H1 (cell line): ENCODE measurements around the gene MELK. TPM values are rescaled to one million over a fixed set of nuclear protein-coding genes. Genes with fewer than 3 reads are reported as not detected.

Source experiments
- CTCF ChIA-PET: fragments of 300-600 bp; sonication (Branson Sonifier 250); formaldehyde crosslinking; loops from one replicate; lab custom pipeline; 2021; ENCODE audit not compliant: partially characterized antibody; lab: Charles Lee
- POLR2A ChIA-PET: fragments of 300-600 bp; sonication (Branson Sonifier 250); formaldehyde crosslinking; loops from one replicate; lab custom pipeline; 2021; ENCODE audit warnings: inconsistent platforms; ENCODE audit not compliant: partially characterized antibody; lab: Charles Lee
- DNase-seq, 2 experiments: peaks; one replicate each; pipeline versions ENCODE4 v3.0.0 to v3.0.0-alpha.2; 2010 to 2022; ENCODE audit warnings: low spot score in 2 of 2, low read depth in 1 of 2, mixed read lengths in 1 of 2
- FAIRE-seq: peaks from 2 replicates; lab custom pipeline; 2011; peaks lifted over from hg19 to GRCh38; lab: Jason Lieb, UNC
- H2AFZ ChIP-seq: 2 replicates; pipeline ENCODE4 v1.8.1; 2012; ENCODE audit warnings: low read length, inconsistent platforms
- H2AK5ac ChIP-seq: 2 replicates; pipeline ENCODE4 v1.6.1; 2013; ENCODE audit warnings: low read depth, low read length
- H2BK120ac ChIP-seq: replicated peaks from 2 replicates; pipeline ENCODE3; 2013; ENCODE audit warnings: low read depth, low read length, inconsistent platforms
- H2BK12ac ChIP-seq: 2 replicates; pipeline ENCODE4 v1.6.1; 2013; ENCODE audit warnings: low read depth, low read length
- H2BK15ac ChIP-seq: 2 replicates; pipeline ENCODE4 v1.6.1; 2013; ENCODE audit warnings: low read length
- H2BK20ac ChIP-seq: 2 replicates; pipeline ENCODE4 v1.6.1; 2013; ENCODE audit warnings: low read length
- H2BK5ac ChIP-seq: 2 replicates; pipeline ENCODE4 v1.6.1; 2013; ENCODE audit warnings: low read depth, low read length
- H3K14ac ChIP-seq: 2 replicates; pipeline ENCODE4 v1.6.1; 2013; ENCODE audit warnings: inconsistent platforms; ENCODE audit not compliant: insufficient read length
- H3K18ac ChIP-seq: 2 replicates; pipeline ENCODE4 v1.6.1; 2013; ENCODE audit warnings: low read length; ENCODE audit errors: extremely low read depth
- H3K23ac ChIP-seq: 2 replicates; pipeline ENCODE4 v1.6.1; 2013; ENCODE audit warnings: inconsistent platforms; ENCODE audit not compliant: insufficient read length
- H3K23me2 ChIP-seq: 2 replicates; pipeline ENCODE4 v1.6.1; 2013; ENCODE audit warnings: low read depth, low read length
- H3K27ac ChIP-seq: 2 replicates; pipeline ENCODE4 v1.6.1; 2011; ENCODE audit warnings: low read depth, low read length, inconsistent platforms
- H3K27me3 ChIP-seq, 4 experiments: replicated peaks in 1 of 4; 1 replicate in 1 of 4; 2 replicates in 3 of 4; pipeline versions ENCODE4 v1.6.1 to v1.8.1; 2011 to 2013; ENCODE audit warnings: low read length in 3 of 4, mild to moderate bottlenecking in 3 of 4, inconsistent platforms in 2 of 4, mixed read lengths in 2 of 4, moderate library complexity in 1 of 4; ENCODE audit not compliant: control insufficient read depth in 3 of 4, insufficient read depth in 3 of 4; ENCODE audit errors: extremely low read depth in 1 of 4
- H3K36me3 ChIP-seq, 4 experiments: 2 replicates each; pipeline versions ENCODE4 v1.6.1 to v1.8.1; 2011 to 2013; ENCODE audit warnings: mild to moderate bottlenecking in 4 of 4, low read length in 3 of 4, moderate library complexity in 2 of 4, control low read depth in 1 of 4, inconsistent platforms in 1 of 4; ENCODE audit not compliant: insufficient read depth in 4 of 4, control insufficient read depth in 2 of 4
- H3K4ac ChIP-seq: replicated peaks from 2 replicates; pipeline ENCODE3; 2013; ENCODE audit warnings: low read length, low read depth, mixed read lengths, inconsistent platforms; ENCODE audit not compliant: insufficient read length
- H3K4me1 ChIP-seq, 4 experiments: replicated peaks in 1 of 4; 1 replicate in 1 of 4; 2 replicates in 3 of 4; pipeline versions ENCODE4 v1.6.1 to v1.8.1; 2011 to 2013; ENCODE audit warnings: low read length in 3 of 4, inconsistent platforms in 2 of 4, mixed read lengths in 1 of 4; ENCODE audit not compliant: insufficient read depth in 4 of 4, control insufficient read depth in 3 of 4
- H3K4me2 ChIP-seq, 2 experiments: 2 replicates each; pipeline versions ENCODE4 v1.6.1 to v1.8.1; 2011 to 2013; ENCODE audit warnings: low read depth in 2 of 2, low read length in 2 of 2, control low read depth in 1 of 2, inconsistent platforms in 1 of 2, mild to moderate bottlenecking in 1 of 2; ENCODE audit not compliant: insufficient read depth in 1 of 2
- H3K4me3 ChIP-seq, 4 experiments: fragments of 200-600, 300-600 bp in 1 of 4; sonication (generic), shearing (Covaris generic), sonication (Bioruptor Twin) in 1 of 4; 2 replicates each; pipeline versions ENCODE4 v1.5.1 to v1.8.1; 2011 to 2016; ENCODE audit warnings: low read length in 4 of 4, low read depth in 3 of 4, control low read depth in 2 of 4, inconsistent platforms in 2 of 4, mild to moderate bottlenecking in 2 of 4, mixed read lengths in 1 of 4, moderate library complexity in 1 of 4; ENCODE audit not compliant: insufficient read depth in 2 of 4; ENCODE audit errors: extremely low read depth in 1 of 4
- H3K56ac ChIP-seq: replicated peaks from 2 replicates; pipeline ENCODE3; 2013; ENCODE audit warnings: low read depth, mild to moderate bottlenecking, mixed read lengths, low read length, inconsistent platforms; ENCODE audit not compliant: insufficient read length
- H3K79me1 ChIP-seq: 2 replicates; pipeline ENCODE4 v1.6.1; 2013; ENCODE audit warnings: low read depth, low read length, control low read depth
- H3K79me2 ChIP-seq, 2 experiments: 2 replicates each; pipeline versions ENCODE4 v1.6.1 to v1.8.1; 2012 to 2013; ENCODE audit warnings: low read length in 2 of 2, mild to moderate bottlenecking in 2 of 2, inconsistent platforms in 1 of 2; ENCODE audit not compliant: insufficient read depth in 2 of 2, control insufficient read depth in 1 of 2
- H3K9ac ChIP-seq, 4 experiments: replicated peaks in 1 of 4; 1 replicate in 1 of 4; 2 replicates in 3 of 4; pipeline versions ENCODE4 v1.6.1 to v1.8.1; 2011 to 2013; ENCODE audit warnings: low read depth in 3 of 4, low read length in 3 of 4, control low read depth in 2 of 4, mild to moderate bottlenecking in 2 of 4, moderate library complexity in 2 of 4, inconsistent platforms in 1 of 4; ENCODE audit errors: extremely low read depth in 1 of 4
- H3K9me3 ChIP-seq, 2 experiments: 2 replicates each; pipeline versions ENCODE4 v1.6.1 to v1.8.1; 2012 to 2013; ENCODE audit warnings: mild to moderate bottlenecking in 2 of 2, moderate library complexity in 2 of 2, control low read depth in 1 of 2, inconsistent platforms in 1 of 2, low read depth in 1 of 2, low read length in 1 of 2, mixed read lengths in 1 of 2; ENCODE audit not compliant: insufficient read depth in 2 of 2
- H4K20me1 ChIP-seq, 2 experiments: replicated peaks in 1 of 2; 2 replicates each; pipeline versions ENCODE3 to v1.8.1; 2011 to 2013; ENCODE audit warnings: inconsistent platforms in 2 of 2, low read length in 2 of 2, mild to moderate bottlenecking in 1 of 2; ENCODE audit not compliant: insufficient read depth in 2 of 2, control insufficient read depth in 1 of 2
- H4K5ac ChIP-seq: 2 replicates; pipeline ENCODE4 v1.6.1; 2013; ENCODE audit warnings: low read length, low read depth, mixed read lengths, inconsistent platforms; ENCODE audit not compliant: insufficient read length
- H4K8ac ChIP-seq: 2 replicates; pipeline ENCODE4 v1.8.0; 2013; ENCODE audit warnings: mild to moderate bottlenecking, moderate library complexity, low read length, inconsistent platforms; ENCODE audit not compliant: insufficient read depth; ENCODE audit errors: extremely low read depth
- H4K91ac ChIP-seq: replicated peaks from 2 replicates; pipeline ENCODE3; 2013; ENCODE audit warnings: low read length, mixed read lengths, inconsistent platforms; ENCODE audit not compliant: insufficient read length
- RXRA ChIP-seq: IDR thresholded peaks from 2 replicates; pipeline ENCODE4 v1.6.1; 2011; ENCODE audit warnings: low read depth, mild to moderate bottlenecking, low read length, moderate library complexity; ENCODE audit not compliant: insufficient read depth
- WGBS, 2 experiments: shearing (Covaris generic) in 1 of 2; methylation state at CpG; one replicate each; pipeline versions ENCODE4 v1.1.6 to v1.1.7; 2013 to 2015; ENCODE audit warnings: low lambda C conversion rate in 2 of 2, mixed read lengths in 2 of 2, inconsistent platforms in 1 of 2, low coverage in 1 of 2, missing lambda C conversion rate in 1 of 2; ENCODE audit not compliant: insufficient replicate concordance in 2 of 2, insufficient coverage in 1 of 2, insufficient read length in 1 of 2; ENCODE audit errors: extremely low coverage in 1 of 2, missing lambda C conversion rate in 1 of 2; 5-methylcytosine and 5-hydroxymethylcytosine counted together
- polyA plus RNA-seq, 7 experiments: library from polyadenylated mRNA; depleted of rRNA in 3 of 7; stranded (reverse) in 5 of 7; unstranded in 2 of 7; fragments of >200 nt in 5 of 7; fragments of 200-250 nt in 2 of 7; gene quantifications; 1 replicate in 5 of 7; 2 replicates in 1 of 7; 4 replicates in 1 of 7; pipeline versions ENCODE4 v1.2.1 to v1.2.3, GENCODE V29; 2011 to 2013; ENCODE audit warnings: missing spikeins in 2 of 7, mixed read lengths in 2 of 7
- total RNA-seq: library from RNA; stranded (reverse); fragmentation: NEBNext Ultra II Directional; extraction: Animal tissue kit (Norgen Biotek cat#: 25700); gene quantifications from 2 replicates; pipeline ENCODE4 v1.2.1, GENCODE V29; 2021

Gene MELK
- total and polyA plus RNA-seq, 2 of the 8 experiments (the other 6 are each of a cell fraction or from before 2014, with no cell fraction given) = 26.2 to 53.1 TPM

- no peaks in the 10 kb centered on the region for H3K4me1 ChIP-seq
- H2BK15ac ChIP-seq = no peak overlapping the region
- H2BK5ac ChIP-seq = no peak overlapping the region
- H2BK20ac ChIP-seq = no peak overlapping the region
- no peaks in the 10 kb centered on the region for H3K79me1 ChIP-seq
- no peak overlapping the region for H4K8ac ChIP-seq
- no peak overlapping the region for H3K27ac ChIP-seq
- H3K14ac ChIP-seq = no peak overlapping the region
- DNase-seq (no peak), FAIRE-seq (no peak)
- no peaks in the 10 kb centered on the region for H3K27me3 ChIP-seq
- no peak overlapping the region for H2BK12ac ChIP-seq
- H3K36me3 ChIP-seq = no peaks in the 10 kb centered on the region
- POLR2A ChIA-PET = no interaction called here
- no peaks in the 10 kb centered on the region for H3K79me2 ChIP-seq
- WGBS, 2 experiments = 100% methylated on average over 4 of the region's 4 CpGs; no CpG with 5 or more reads in 1 of the 2 experiments
- H2AFZ ChIP-seq = no peak overlapping the region
- H4K20me1 ChIP-seq = no peaks in the 10 kb centered on the region
- H3K4me2 ChIP-seq = no peak overlapping the region
- no peak overlapping the region for H2AK5ac ChIP-seq
- H3K9me3 ChIP-seq = 0 out of 4 replicates have a peak, but pooled peaks cover 0 to 3% of the 10 kb centered on the region in 2 experiments
- H3K9ac ChIP-seq = no peak overlapping the region
- no peak overlapping the region for H3K4ac ChIP-seq
- H4K5ac ChIP-seq = no peak overlapping the region
- CTCF ChIA-PET = interaction anchor here (0.6 to 1.9 kb wide), 3 partner anchors 16 to 130 kb away, joined by 3 to 7 read pairs (median 3); no protein-coding TSS in a partner anchor
- no peak overlapping the region for H4K91ac ChIP-seq
- no peak overlapping the region for H3K23ac ChIP-seq
- H3K56ac ChIP-seq = peak overlapping the region; percentile 12
- no peak overlapping the region for H2BK120ac ChIP-seq
- H3K18ac ChIP-seq = no peak overlapping the region
- H3K23me2 ChIP-seq = no peaks in the 10 kb centered on the region
- TF ChIP-seq RXRA = no peak
- TF ChIP-seq, all 59 proteins: peak for 0
- H3K4me3 ChIP-seq = no peak overlapping the region
Observed at GRCh38 chr9:36537861-36538260, 34.8 kb upstream of the MELK start.
